ENCODE data around the gene TTC9B.
"Not testable (repeated sequence)": the region's sequence is repeated elsewhere in the genome, so short reads cannot be mapped to it uniquely, and the experiment has no call there.

The TTC9B gene

GRCh38 chr19:40231544-40232424 lies 13.6 kb upstream of the TTC9B start:
- no peak for DNase-seq

- DNase-seq = no peak
Observed at GRCh38 chr19:40231057-40231456, 12.9 kb upstream of the TTC9B start.

GRCh38 chr19:40229926-40230417 lies 11.8 kb upstream of the TTC9B start:
- no peak for DNase-seq

- no peak for DNase-seq
Observed at GRCh38 chr19:40229484-40229883, 11.3 kb upstream of the TTC9B start.

GRCh38 chr19:40228863-40229262 lies 10.7 kb upstream of the TTC9B start:
- DNase-seq = no peak

GRCh38 chr19:40228346-40228745 lies 10.2 kb upstream of the TTC9B start:
- DNase-seq = no peak

GRCh38 chr19:40225440-40226305 lies 7.5 kb upstream of the TTC9B start:
- DNase-seq = no peak

- DNase-seq = no peak
Observed at GRCh38 chr19:40224342-40225150, 6.4 kb upstream of the TTC9B start.

GRCh38 chr19:40223135-40223822 lies 5.1 kb upstream of the TTC9B start:
- DNase-seq = no peak

GRCh38 chr19:40221858-40222619 lies 3.9 kb upstream of the TTC9B start:
- DNase-seq = peak; percentile 49

- DNase-seq = no peak
Observed at GRCh38 chr19:40220674-40221073, 2.5 kb upstream of the TTC9B start.

- DNase-seq = peak; percentile 8
Observed at GRCh38 chr19:40219721-40220276, 1.6 kb upstream of the TTC9B start.

GRCh38 chr19:40219029-40219428 lies 845 bp upstream of the TTC9B start:
- DNase-seq = not testable (repeated sequence)

GRCh38 chr19:40217027-40217810 lies 965 bp downstream of the TTC9B start:
- peak; percentile 96 for DNase-seq

- DNase-seq = no peak
Observed at GRCh38 chr19:40216777-40217026, 1.5 kb downstream of the TTC9B start.

GRCh38 chr19:40216013-40216776 lies 2.0 kb downstream of the TTC9B start:
- peak; percentile 50 for DNase-seq

- no peak for DNase-seq
Observed at GRCh38 chr19:40214936-40215335, 3.2 kb downstream of the TTC9B start.

GRCh38 chr19:40213882-40214570 lies 4.2 kb downstream of the TTC9B start:
- no peak for DNase-seq

- no peak for DNase-seq
Observed at GRCh38 chr19:40213251-40213829, 4.8 kb downstream of the TTC9B start.
